Iris pigment epithelial cell (primary cell): ENCODE data around the gene FNDC5.
A peak's percentile ranks its signal among the peaks of the same experiment; 100 is the strongest.
"Not testable (repeated sequence)": the region's sequence is repeated elsewhere in the genome, so short reads cannot be mapped to it uniquely, and the experiment has no call there.

Experiments
- DNase-seq: peaks from one replicate; pipeline ENCODE4 v3.0.0-alpha.2; 2011; ENCODE audit warnings: low read depth

Gene FNDC5

GRCh38 chr1:32870615-32871363 is at the start of gene FNDC5:
Gene FNDC5 (minus strand): TSS chr1:32870912.
- peak; percentile 18 for DNase-seq

DNA sequence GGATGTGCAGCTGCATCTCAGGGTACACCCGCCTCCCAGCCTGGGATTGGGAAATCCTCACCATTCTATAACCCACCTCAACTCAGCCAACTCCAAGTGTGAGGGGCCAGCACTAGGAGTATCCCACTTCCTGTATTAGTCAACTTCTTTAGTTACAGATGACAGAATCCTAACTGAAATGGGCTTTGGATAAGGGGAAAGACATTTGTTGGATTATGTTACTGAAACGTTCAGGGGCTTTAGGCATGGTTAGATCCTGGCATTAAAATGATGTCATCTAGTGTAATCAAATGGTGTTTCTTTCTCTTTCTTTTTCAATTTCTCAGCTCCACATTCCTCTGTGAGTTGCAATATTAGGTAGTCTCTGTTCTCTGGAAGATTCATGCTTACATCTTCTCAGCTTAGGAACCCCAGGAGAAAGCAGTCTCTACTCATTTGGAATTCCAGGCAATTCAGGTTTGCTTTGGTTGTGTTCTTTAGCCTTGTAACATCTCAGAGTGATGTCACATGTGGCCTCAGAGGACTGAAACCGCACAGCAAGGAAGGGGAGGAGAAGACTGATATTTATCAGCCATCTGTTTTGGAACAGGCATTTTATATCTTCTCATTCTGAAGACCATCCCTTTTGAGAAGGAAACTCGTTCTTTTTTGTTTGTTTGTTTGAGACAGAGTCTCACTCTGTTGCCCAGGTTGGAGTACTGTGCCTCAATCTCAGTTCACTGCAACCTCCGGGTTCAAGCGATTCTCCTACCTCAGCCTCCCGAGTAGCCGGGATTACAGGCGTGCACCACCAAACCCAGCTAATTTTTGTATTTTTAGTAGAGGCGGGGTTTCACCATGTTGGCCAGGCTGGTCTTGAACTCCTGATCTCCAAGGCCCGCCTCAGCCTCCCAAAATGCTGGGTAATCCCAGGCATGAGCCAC is 49.4 kb upstream of the FNDC5 start:
- peak; percentile 58 for DNase-seq

DNA sequence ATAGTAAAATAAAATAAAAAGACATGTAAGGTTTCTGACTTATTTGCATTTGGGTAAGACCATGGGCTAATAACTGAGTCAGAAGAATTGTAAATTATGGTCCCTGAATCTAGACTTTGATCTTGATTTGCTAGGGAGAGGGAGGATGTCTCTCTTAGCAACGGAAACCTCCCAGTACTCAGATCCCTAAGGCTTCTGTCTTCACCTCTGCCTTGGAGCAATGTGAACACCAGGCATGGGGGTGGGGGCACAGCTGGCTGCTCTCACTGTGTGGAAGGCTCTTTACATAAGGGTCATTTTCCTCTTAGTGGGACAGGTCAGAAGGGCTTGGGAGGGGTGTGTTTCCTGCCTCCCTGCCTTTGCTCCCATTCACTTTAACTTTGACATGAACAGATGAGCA is 47.5 kb upstream of the FNDC5 start:
- no peak for DNase-seq

DNA sequence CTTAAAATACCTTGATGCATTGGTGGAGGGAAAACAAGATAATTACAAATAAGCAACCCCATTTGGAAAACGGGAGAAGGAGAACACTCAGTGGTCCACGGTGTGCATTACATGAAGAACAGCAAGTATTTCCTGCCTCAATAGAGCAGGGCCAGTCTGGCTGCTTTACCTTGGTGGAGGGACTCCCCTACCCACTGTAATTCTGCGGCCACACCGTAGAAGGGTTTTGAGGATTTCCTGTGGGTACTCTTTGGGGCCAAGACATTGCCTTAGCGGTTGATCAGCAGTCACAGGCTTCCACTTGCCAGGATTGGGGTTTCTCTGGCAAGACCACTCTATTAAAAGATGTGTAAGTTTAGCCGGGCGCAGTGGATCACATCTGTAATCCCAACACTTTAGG is 46.8 kb upstream of the FNDC5 start:
- no peak for DNase-seq

DNA sequence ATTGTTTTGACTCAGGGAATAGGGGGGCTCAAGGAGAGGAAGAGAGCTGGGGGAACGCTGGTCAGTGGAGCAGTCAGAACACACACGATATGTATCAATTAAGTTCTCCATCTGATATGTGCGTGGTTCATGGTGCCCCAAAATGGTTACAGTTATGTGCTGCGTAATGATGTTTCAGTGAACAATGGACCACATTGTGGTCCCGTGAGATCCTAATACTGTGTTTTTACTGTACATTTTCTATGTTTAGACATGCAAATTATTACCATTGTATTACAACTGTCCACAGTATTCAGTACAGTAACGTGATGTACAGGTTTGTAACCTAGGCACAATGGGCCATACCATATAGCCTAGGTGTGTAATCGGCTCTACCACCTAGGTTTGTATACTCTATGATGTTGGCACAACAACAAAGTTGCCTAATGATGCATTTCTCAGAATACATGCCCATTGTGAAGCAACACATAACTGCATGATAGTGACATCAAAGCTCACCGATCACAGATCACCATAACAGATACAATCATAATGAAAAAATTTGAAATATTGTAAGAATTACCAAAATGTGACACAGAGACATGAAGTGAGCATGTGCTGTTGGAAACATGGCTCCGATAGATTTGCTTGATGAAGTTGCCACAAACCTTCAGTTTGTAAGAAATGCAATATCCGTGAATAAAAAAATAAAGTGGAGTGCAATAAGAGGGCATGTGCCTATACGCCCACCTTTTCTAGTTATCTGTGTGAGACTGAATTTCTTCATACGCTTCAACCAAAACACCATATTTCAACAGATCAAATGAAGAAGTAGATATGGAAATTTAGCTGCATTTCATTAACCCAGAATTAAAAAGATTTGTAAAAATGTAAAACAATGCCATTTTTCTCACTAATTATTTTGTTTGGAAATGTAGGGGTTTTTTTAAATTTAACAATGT is 45.3 kb upstream of the FNDC5 start:
- no peak for DNase-seq

- DNase-seq, result no peak
Observed at GRCh38 chr1:32910319-32910718, 39.6 kb upstream of the FNDC5 start.

DNA sequence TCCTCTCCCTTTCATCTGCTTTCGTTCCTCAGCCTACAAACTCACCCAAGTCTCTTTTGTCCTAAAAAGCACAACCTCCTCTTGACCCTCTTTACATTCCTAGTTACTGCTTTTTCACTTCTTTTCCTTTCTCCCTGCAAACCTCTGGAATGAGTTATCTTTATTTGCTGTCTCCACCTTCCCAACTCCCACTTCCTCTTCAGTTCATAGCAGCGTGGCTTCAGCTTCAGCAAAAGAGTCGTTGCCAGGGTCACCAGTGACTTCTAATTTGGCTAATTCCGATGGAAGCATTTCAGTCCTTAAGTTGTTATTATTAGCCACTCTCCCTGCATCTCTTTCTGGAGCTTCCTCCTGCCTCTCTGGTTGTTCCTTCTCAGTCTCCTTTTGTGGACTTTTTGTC is 36.7 kb upstream of the FNDC5 start:
- no peak for DNase-seq

DNA sequence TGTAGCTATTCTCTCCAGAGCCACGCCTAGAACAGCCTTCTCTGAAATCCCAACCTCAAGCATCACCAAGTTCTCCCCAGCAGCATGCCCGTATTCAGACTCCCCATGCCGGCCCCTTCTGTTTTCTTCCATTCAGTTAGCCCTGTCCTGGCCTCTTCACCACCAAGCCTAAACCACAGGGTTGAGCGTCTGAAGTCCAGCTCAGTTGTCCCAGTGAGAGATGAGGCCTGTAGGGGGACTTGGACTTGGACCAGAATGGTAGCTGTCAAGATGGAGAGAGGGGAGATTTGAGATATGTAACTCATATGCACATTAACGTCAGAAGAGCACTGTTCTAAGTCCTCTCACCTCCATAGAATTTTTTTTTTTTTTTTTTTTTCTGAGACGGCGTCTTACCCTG is 35.9 kb upstream of the FNDC5 start:
- DNase-seq, result no peak

GRCh38 chr1:32905588-32905987 is 34.9 kb upstream of the FNDC5 start:
- not testable (repeated sequence) for DNase-seq

GRCh38 chr1:32904797-32905196 is 34.1 kb upstream of the FNDC5 start:
- DNase-seq, result no peak

- DNase-seq, result no peak
Observed at GRCh38 chr1:32903991-32904785, 33.5 kb upstream of the FNDC5 start.

- DNase-seq, result no peak
Observed at GRCh38 chr1:32902535-32902920, 31.8 kb upstream of the FNDC5 start.

DNA sequence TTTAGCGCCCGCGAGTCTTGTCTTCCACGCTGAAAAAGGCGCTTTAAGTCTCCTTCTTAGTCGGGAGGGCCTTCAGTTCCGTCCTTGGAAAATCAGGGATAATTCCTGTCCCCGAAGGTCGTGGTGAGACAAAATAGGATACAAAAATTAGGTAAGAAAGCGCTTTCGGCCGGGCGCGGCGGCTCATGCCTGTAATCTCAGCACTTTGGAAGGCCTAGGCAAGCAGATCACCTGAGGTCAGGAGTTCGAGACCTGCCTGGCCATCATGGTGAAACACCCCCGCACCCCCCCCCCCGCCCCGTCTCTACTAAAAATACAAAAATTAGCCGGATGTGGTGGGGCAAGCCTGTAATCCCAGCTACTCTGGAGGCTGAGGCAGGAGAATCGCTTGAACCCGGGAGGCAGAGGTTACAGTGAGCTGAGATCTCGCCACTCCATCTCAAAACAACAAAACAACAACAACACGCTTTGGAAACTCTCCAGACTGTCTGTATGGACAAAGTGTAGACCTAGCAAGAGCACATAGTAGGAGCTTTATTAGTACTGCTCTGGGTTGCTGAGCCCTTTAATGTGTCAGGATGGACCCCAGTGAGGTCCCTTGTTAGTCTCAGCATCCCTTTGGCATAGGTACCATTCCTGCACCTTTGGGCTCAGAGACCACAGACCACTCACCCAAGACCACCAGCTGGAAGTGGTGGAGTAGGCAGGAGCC is 31.3 kb upstream of the FNDC5 start:
- no peak for DNase-seq

GRCh38 chr1:32900956-32901822 is 30.5 kb upstream of the FNDC5 start, which contains the start of gene TMEM54:
Gene TMEM54 (minus strand): TSS chr1:32901389. CDS start chr1:32901238, 151 bp downstream.
- no peak for DNase-seq

- no peak for DNase-seq
Observed at GRCh38 chr1:32900371-32900955, 29.8 kb upstream of the FNDC5 start.

DNA sequence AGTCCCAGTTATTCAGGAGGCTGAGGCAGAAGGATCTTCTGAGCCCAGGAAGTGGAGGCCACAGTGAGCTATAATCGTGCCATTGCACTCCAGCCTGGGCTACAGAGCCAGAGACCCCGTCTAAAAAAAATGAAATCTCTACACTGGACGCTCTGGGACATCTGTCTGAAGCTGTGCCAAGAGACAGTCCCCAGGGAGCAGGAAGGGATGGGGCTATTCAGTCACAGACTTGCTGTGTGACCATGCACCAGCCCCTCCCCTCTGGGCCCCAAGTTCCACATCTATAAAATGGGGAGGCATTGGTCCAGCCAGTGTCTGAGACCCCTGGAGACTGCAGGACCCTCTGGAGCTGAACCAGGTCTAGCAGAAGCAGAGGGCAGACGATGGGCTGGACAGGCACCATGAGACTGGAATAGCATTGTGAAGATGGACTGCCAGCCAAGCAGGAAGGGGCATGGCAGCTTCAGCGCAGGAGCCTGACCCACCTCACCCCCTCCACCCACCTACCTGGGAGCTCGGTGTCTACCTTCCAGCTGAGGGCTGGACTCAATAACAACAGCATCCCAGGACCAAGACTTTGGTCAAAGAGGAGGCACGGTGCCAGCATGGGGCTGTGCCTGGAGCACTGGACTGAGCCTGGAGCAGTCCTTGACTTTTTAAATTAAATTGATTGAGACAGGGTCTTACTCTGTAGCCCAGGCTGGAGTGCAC is 29.0 kb upstream of the FNDC5 start:
- DNase-seq, result no peak

DNA sequence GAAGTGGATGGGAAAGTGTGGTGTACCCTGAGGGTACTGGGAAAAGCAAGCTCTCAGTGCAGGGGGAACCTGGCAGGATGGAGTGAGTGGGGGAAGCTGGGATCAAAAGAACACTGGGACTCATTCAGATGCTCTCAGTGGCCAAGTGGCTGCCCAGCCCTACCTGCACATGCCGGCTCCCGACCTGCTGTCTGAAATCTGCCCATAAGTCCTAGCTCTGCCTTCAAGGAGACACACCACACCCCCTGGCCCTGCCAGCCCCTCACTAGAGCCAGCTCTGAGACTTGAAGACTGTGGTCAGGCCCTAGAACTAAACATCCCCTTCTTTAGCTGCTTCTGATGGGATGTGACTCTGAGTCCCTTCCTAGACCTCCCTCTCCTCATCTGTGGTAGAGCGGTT is 28.2 kb upstream of the FNDC5 start:
- no peak for DNase-seq

- DNase-seq, result no peak
Observed at GRCh38 chr1:32898056-32898455, 27.3 kb upstream of the FNDC5 start.
